ENCODE results near the gene NEU3. TPM values are rescaled to one million over a fixed set of nuclear protein-coding genes. Genes with fewer than 3 reads are reported as not detected.
"Not testable (repeated sequence)": the region's sequence is repeated elsewhere in the genome, so short reads cannot be mapped to it uniquely, and the experiment has no call there.

Gene NEU3
- total RNA-seq, 2 experiments from 2014 or later = 13.6 to 17.3 TPM

GRCh38 chr11:74992852-74993251, 4.1 kb downstream of the NEU3 start:
- Mint-ChIP-seq H3K9me3 (no peaks in the 10 kb centered on the region), H3K36me3 (peaks cover 7% of the 10 kb centered on the region), H3K27ac (no peak overlapping the region), H3K27me3 (no peaks in the 10 kb centered on the region), H3K4me1 (peaks cover 18% of the 10 kb centered on the region), H3K4me3 (no peak overlapping the region)
- ATAC-seq (ENCODE audit: low read depth) = no peak
- DNase-seq = no peak
- POLR2A ChIA-PET = no interaction called here

GRCh38 chr11:75000975-75001354, 12.2 kb downstream of the NEU3 start:
- no peak overlapping the region for H3K27ac Mint-ChIP-seq
- no peaks in the 10 kb centered on the region for H3K9me3 Mint-ChIP-seq
- ATAC-seq (ENCODE audit: low read depth) = no peak

GRCh38 chr11:75001686-75002085, 13.0 kb downstream of the NEU3 start:
- H3K4me3 Mint-ChIP-seq = no peak overlapping the region
- no peaks in the 10 kb centered on the region for H3K9me3 Mint-ChIP-seq
- no peak for ATAC-seq (ENCODE audit: low read depth)
- H3K4me1 Mint-ChIP-seq = peaks cover 10% of the 10 kb centered on the region
- DNase-seq = no peak
- POLR2A ChIA-PET = interaction anchor here (0.6 to 1.7 kb wide), 2 partner anchors 12 to 79 kb away, joined by 3 to 4 read pairs; no protein-coding TSS in a partner anchor
- no peak overlapping the region for H3K27ac Mint-ChIP-seq
- peaks cover 32% of the 10 kb centered on the region for H3K36me3 Mint-ChIP-seq
- H3K27me3 Mint-ChIP-seq = no peaks in the 10 kb centered on the region

More at GRCh38 chr11:75000975-75001354, 12.2 kb downstream of the NEU3 start:
- Mint-ChIP-seq H3K4me1 (peaks cover 10% of the 10 kb centered on the region), H3K27me3 (no peaks in the 10 kb centered on the region), H3K36me3 (peaks cover 28% of the 10 kb centered on the region), H3K4me3 (no peak overlapping the region)
- DNase-seq = no peak
- POLR2A ChIA-PET = interaction anchor here (1.7 kb wide), 1 partner anchor 11 kb away, joined by 4 read pairs; no protein-coding TSS in a partner anchor

GRCh38 chr11:75002516-75002915, 13.8 kb downstream of the NEU3 start:
- Mint-ChIP-seq H3K9me3 (no peaks in the 10 kb centered on the region), H3K27ac (no peak overlapping the region), H3K4me3 (no peak overlapping the region), H3K27me3 (no peaks in the 10 kb centered on the region), H3K36me3 (peaks cover 35% of the 10 kb centered on the region), H3K4me1 (peaks cover 10% of the 10 kb centered on the region)
- POLR2A ChIA-PET = interaction anchor here (1.1 to 1.7 kb wide), 2 partner anchors 13 to 230 kb away, joined by 3 to 4 read pairs; no protein-coding TSS in a partner anchor
- DNase-seq (no peak), ATAC-seq (ENCODE audit: low read depth) (no peak)

- Mint-ChIP-seq H3K4me1 (peaks cover 10% of the 10 kb centered on the region), H3K4me3 (no peak overlapping the region), H3K27me3 (no peaks in the 10 kb centered on the region), H3K9me3 (no peaks in the 10 kb centered on the region), H3K27ac (no peak overlapping the region), H3K36me3 (peaks cover 34% of the 10 kb centered on the region)
- POLR2A ChIA-PET = no interaction called here
- DNase-seq (no peak), ATAC-seq (ENCODE audit: low read depth) (no peak)
Measured at GRCh38 chr11:75004215-75004614, 15.5 kb downstream of the NEU3 start.

- POLR2A ChIA-PET = no interaction called here
- no peaks in the 10 kb centered on the region for H3K4me1 Mint-ChIP-seq
- DNase-seq = no peak
- no peak for ATAC-seq (ENCODE audit: low read depth)
- H3K27ac Mint-ChIP-seq = no peak overlapping the region
- H3K9me3 Mint-ChIP-seq = no peaks in the 10 kb centered on the region
- H3K36me3 Mint-ChIP-seq = peaks cover 28% of the 10 kb centered on the region
- no peak overlapping the region for H3K4me3 Mint-ChIP-seq
- H3K27me3 Mint-ChIP-seq = no peaks in the 10 kb centered on the region
Measured at GRCh38 chr11:75011357-75011756, 22.6 kb downstream of the NEU3 start.

GRCh38 chr11:75011872-75012271, 23.1 kb downstream of the NEU3 start:
- POLR2A ChIA-PET = no interaction called here

GRCh38 chr11:75013051-75013450, 24.3 kb downstream of the NEU3 start:
- H3K27ac Mint-ChIP-seq = no peak overlapping the region
- no peaks in the 10 kb centered on the region for H3K9me3 Mint-ChIP-seq
- ATAC-seq (ENCODE audit: low read depth) = no peak
- no peaks in the 10 kb centered on the region for H3K27me3 Mint-ChIP-seq
- POLR2A ChIA-PET = no interaction called here
- peaks cover 20% of the 10 kb centered on the region for H3K36me3 Mint-ChIP-seq
- no peak for DNase-seq
- no peak overlapping the region for H3K4me3 Mint-ChIP-seq
- H3K4me1 Mint-ChIP-seq = no peaks in the 10 kb centered on the region

More at GRCh38 chr11:75011872-75012271, 23.1 kb downstream of the NEU3 start:
- H3K4me1 Mint-ChIP-seq = no peaks in the 10 kb centered on the region
- H3K9me3 Mint-ChIP-seq = no peaks in the 10 kb centered on the region
- no peak for ATAC-seq (ENCODE audit: low read depth)
- H3K36me3 Mint-ChIP-seq = peaks cover 25% of the 10 kb centered on the region
- no peak for DNase-seq
- no peak overlapping the region for H3K27ac Mint-ChIP-seq
- H3K27me3 Mint-ChIP-seq = no peaks in the 10 kb centered on the region
- no peak overlapping the region for H3K4me3 Mint-ChIP-seq

- H3K9me3 Mint-ChIP-seq = peaks cover 4% of the 10 kb centered on the region
- H3K36me3 Mint-ChIP-seq = peaks cover 24% of the 10 kb centered on the region
- no peaks in the 10 kb centered on the region for H3K27me3 Mint-ChIP-seq
- no peaks in the 10 kb centered on the region for H3K4me1 Mint-ChIP-seq
- POLR2A ChIA-PET = interaction anchor here (0.6 kb wide), 1 partner anchor 40 kb away, joined by 5 read pairs; no protein-coding TSS in a partner anchor
- DNase-seq (no peak), ATAC-seq (ENCODE audit: low read depth) (no peak)
- H3K4me3 Mint-ChIP-seq = no peak overlapping the region
- H3K27ac Mint-ChIP-seq = no peak overlapping the region
Measured at GRCh38 chr11:75014129-75014528, 25.4 kb downstream of the NEU3 start.

- ATAC-seq (ENCODE audit: low read depth) = not testable (repeated sequence)
Measured at GRCh38 chr11:75019200-75019599, 30.5 kb downstream of the NEU3 start.

GRCh38 chr11:75020328-75020727, 31.6 kb downstream of the NEU3 start:
- H3K9me3 Mint-ChIP-seq; DNase-seq; ATAC-seq (ENCODE audit: low read depth); H3K27ac Mint-ChIP-seq; H3K4me3 Mint-ChIP-seq; H3K27me3 Mint-ChIP-seq; POLR2A ChIA-PET; H3K4me1 Mint-ChIP-seq: not testable (repeated sequence)
- H3K36me3 Mint-ChIP-seq = peaks cover 12% of the 10 kb centered on the region

More at GRCh38 chr11:75019200-75019599, 30.5 kb downstream of the NEU3 start:
- H3K9me3 Mint-ChIP-seq, H3K27me3 Mint-ChIP-seq, H3K4me3 Mint-ChIP-seq, H3K4me1 Mint-ChIP-seq, POLR2A ChIA-PET, DNase-seq, H3K27ac Mint-ChIP-seq: not testable (repeated sequence)
- peaks cover 12% of the 10 kb centered on the region for H3K36me3 Mint-ChIP-seq

GRCh38 chr11:75022296-75022695, 33.6 kb downstream of the NEU3 start:
- H3K9me3 Mint-ChIP-seq = peaks cover 4% of the 10 kb centered on the region
- ATAC-seq (ENCODE audit: low read depth) (no peak), DNase-seq (no peak)
- no peak overlapping the region for H3K4me3 Mint-ChIP-seq
- POLR2A ChIA-PET = no interaction called here
- H3K4me1 Mint-ChIP-seq = no peaks in the 10 kb centered on the region
- peaks cover 9% of the 10 kb centered on the region for H3K36me3 Mint-ChIP-seq
- H3K27me3 Mint-ChIP-seq = no peaks in the 10 kb centered on the region
- H3K27ac Mint-ChIP-seq = no peak overlapping the region

- DNase-seq (peak; percentile 77), ATAC-seq (ENCODE audit: low read depth) (peak; percentile 91)
- Mint-ChIP-seq H3K4me1 (no peaks in the 10 kb centered on the region), H3K27ac (no peak overlapping the region), H3K27me3 (no peaks in the 10 kb centered on the region), H3K4me3 (no peak overlapping the region), H3K36me3 (peaks cover 9% of the 10 kb centered on the region), H3K9me3 (peaks cover 4% of the 10 kb centered on the region)
- POLR2A ChIA-PET = no interaction called here
Measured at GRCh38 chr11:75022759-75023396, 34.1 kb downstream of the NEU3 start.

- H3K9me3 Mint-ChIP-seq = peaks cover 4% of the 10 kb centered on the region
- H3K36me3 Mint-ChIP-seq = peaks cover 4% of the 10 kb centered on the region
- H3K4me1 Mint-ChIP-seq = no peaks in the 10 kb centered on the region
- ATAC-seq (ENCODE audit: low read depth) (no peak), DNase-seq (no peak)
- POLR2A ChIA-PET = no interaction called here
- H3K27me3 Mint-ChIP-seq = no peaks in the 10 kb centered on the region
- no peak overlapping the region for H3K4me3 Mint-ChIP-seq
- no peak overlapping the region for H3K27ac Mint-ChIP-seq
Measured at GRCh38 chr11:75023446-75024067, 34.8 kb downstream of the NEU3 start.

All from activated naive CD8-positive, alpha-beta T cell treated with anti-CD3 and anti-CD28 coated beads, Interleukin-2, amount 10 ng/mL, durations not matched to agents 7 days and 5 days (primary cell).